Neuronal stem cell (in vitro differentiated cells): Measurements from ENCODE around the gene GSTCD.
A peak's percentile ranks its signal among the peaks of the same experiment; 100 is the strongest.

Source experiments
- DNase-seq: peaks from one replicate; pipeline ENCODE4 v3.0.0-alpha.2; 2013; ENCODE audit warnings: low spot score
- H2AFZ ChIP-seq: one replicate; pipeline ENCODE4 v1.6.1; 2013; ENCODE audit warnings: mild to moderate bottlenecking, low read length, inconsistent platforms
- H2AK5ac ChIP-seq: 2 replicates; pipeline ENCODE4 v1.6.1; 2013; ENCODE audit warnings: low read depth, mild to moderate bottlenecking, inconsistent platforms, low read length, moderate library complexity, mixed read lengths
- H2BK120ac ChIP-seq: 2 replicates; pipeline ENCODE4 v1.6.1; 2013; ENCODE audit warnings: low read depth, mild to moderate bottlenecking, inconsistent platforms, low read length, moderate library complexity, mixed read lengths
- H2BK12ac ChIP-seq: one replicate; pipeline ENCODE4 v1.6.1; 2013; ENCODE audit warnings: low read length, inconsistent platforms
- H2BK15ac ChIP-seq: 2 replicates; pipeline ENCODE4 v1.6.1; 2013; ENCODE audit warnings: mild to moderate bottlenecking, low read length, inconsistent platforms, mixed read lengths
- H2BK5ac ChIP-seq: one replicate; pipeline ENCODE4 v1.6.1; 2013; ENCODE audit warnings: inconsistent platforms, mild to moderate bottlenecking, low read length, moderate library complexity
- H3K14ac ChIP-seq: one replicate; pipeline ENCODE4 v1.6.1; 2013; ENCODE audit warnings: low read length, inconsistent platforms
- H3K18ac ChIP-seq: 2 replicates; pipeline ENCODE4 v1.6.1; 2013; ENCODE audit warnings: low read length, inconsistent platforms
- H3K23ac ChIP-seq: 2 replicates; pipeline ENCODE4 v1.6.1; 2013; ENCODE audit warnings: low read depth, mild to moderate bottlenecking, mixed read lengths, low read length, inconsistent platforms; ENCODE audit not compliant: poor library complexity
- H3K27ac ChIP-seq: replicated peaks from 3 replicates; pipeline ENCODE4 v1.5.1; 2013; ENCODE audit warnings: low read length, inconsistent platforms
- H3K27me3 ChIP-seq, 3 experiments: 2 replicates each; pipeline ENCODE4 v1.6.1; 2013; ENCODE audit warnings: low read length in 3 of 3, mild to moderate bottlenecking in 2 of 3, inconsistent platforms in 1 of 3, low read depth in 1 of 3, mixed read lengths in 1 of 3, moderate library complexity in 1 of 3; ENCODE audit not compliant: control insufficient read depth in 3 of 3, insufficient read depth in 3 of 3
- H3K36me3 ChIP-seq, 2 donors: replicated peaks in 1 of 2; 2 replicates each; pipeline ENCODE4 v1.6.1; 2013; ENCODE audit warnings: low read length in 2 of 2; ENCODE audit not compliant: control insufficient read depth in 2 of 2, insufficient read depth in 2 of 2
- H3K4ac ChIP-seq: 2 replicates; pipeline ENCODE4 v1.6.1; 2013; ENCODE audit warnings: inconsistent platforms, mild to moderate bottlenecking, low read length, moderate library complexity
- H3K4me1 ChIP-seq, 2 donors: 1 replicate in 1 of 2; 2 replicates in 1 of 2; pipeline ENCODE4 v1.6.1; 2013; ENCODE audit warnings: low read length in 2 of 2, low read depth in 1 of 2; ENCODE audit not compliant: control insufficient read depth in 2 of 2, insufficient read depth in 1 of 2
- H3K4me2 ChIP-seq: one replicate; pipeline ENCODE4 v1.6.1; 2013; ENCODE audit warnings: mild to moderate bottlenecking, low read length, inconsistent platforms; ENCODE audit not compliant: insufficient read depth, poor library complexity, severe bottlenecking
- H3K4me3 ChIP-seq, 2 donors: 2 replicates each; pipeline ENCODE4 v1.5.1; 2013; ENCODE audit warnings: low read length in 2 of 2, mild to moderate bottlenecking in 2 of 2, inconsistent platforms in 1 of 2, moderate library complexity in 1 of 2
- H3K79me1 ChIP-seq: one replicate; pipeline ENCODE4 v1.6.1; 2013; ENCODE audit warnings: low read depth, mild to moderate bottlenecking, inconsistent platforms, low read length, moderate library complexity
- H3K9ac ChIP-seq: one replicate; pipeline ENCODE4 v1.6.1; 2013; ENCODE audit warnings: mild to moderate bottlenecking, low read depth, low read length, inconsistent platforms; ENCODE audit not compliant: poor library complexity
- H3K9me3 ChIP-seq, 2 donors: replicated peaks in 1 of 2; 2 replicates each; pipeline versions ENCODE3 to v1.6.1; 2013; ENCODE audit warnings: low read length in 2 of 2, mild to moderate bottlenecking in 2 of 2, inconsistent platforms in 1 of 2, low read depth in 1 of 2, mixed read lengths in 1 of 2, moderate library complexity in 1 of 2; ENCODE audit not compliant: control insufficient read depth in 2 of 2, insufficient read depth in 1 of 2
- H4K8ac ChIP-seq: one replicate; pipeline ENCODE4 v1.6.1; 2013; ENCODE audit warnings: low read depth, mild to moderate bottlenecking, inconsistent platforms, low read length, moderate library complexity
- H4K91ac ChIP-seq: one replicate; pipeline ENCODE4 v1.6.1; 2013; ENCODE audit warnings: low read length, low read depth, mild to moderate bottlenecking, inconsistent platforms; ENCODE audit not compliant: poor library complexity
- WGBS, 2 donors: extraction: QIAGEN DNeasy Blood & Tissue Kit; methylation state at CpG; one replicate each; pipeline ENCODE4 v1.1.7; 2013; ENCODE audit warnings: missing lambda C conversion rate in 2 of 2, mixed read lengths in 1 of 2; ENCODE audit not compliant: insufficient read length in 2 of 2, insufficient replicate concordance in 1 of 2; ENCODE audit errors: extremely low coverage in 2 of 2; 5-methylcytosine and 5-hydroxymethylcytosine counted together

GSTCD gene

DNA sequence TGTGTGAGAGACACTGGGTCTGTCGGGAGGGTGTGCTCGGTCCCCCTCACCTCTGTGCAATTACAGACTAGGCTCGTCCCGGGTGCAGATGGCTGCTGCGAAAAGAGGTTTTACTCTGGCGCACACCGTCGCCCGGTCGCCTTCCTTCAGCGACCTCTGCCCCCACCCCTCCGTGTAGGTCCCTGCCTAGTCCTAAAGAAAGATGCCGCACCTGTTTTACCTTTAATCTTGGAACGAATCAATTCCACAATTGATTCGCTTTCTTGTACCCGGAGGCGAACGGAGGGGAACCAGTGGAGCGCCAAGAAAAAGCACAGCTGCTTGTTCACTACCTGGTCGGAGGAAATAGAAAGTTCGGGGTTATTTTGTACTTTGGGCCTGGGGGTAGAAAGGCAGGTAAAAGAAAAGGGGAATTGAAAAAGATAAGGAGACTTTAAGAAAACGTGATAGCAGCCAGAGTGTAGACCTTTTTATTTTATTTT is 187.9 kb downstream of the GSTCD start:
- Histone ChIP-seq H3K79me1 (no peaks in the 10 kb centered on the region), H4K8ac (no peak overlapping the region), H3K23ac (peak overlapping the region; percentile 66), H2BK120ac (no peak overlapping the region), H3K4ac (no peak overlapping the region), H2BK5ac (no peak overlapping the region), H2AFZ (peak overlapping the region; percentile 88), H3K18ac (peak overlapping the region; percentile 18), H4K91ac (no peak overlapping the region), H3K27me3 (peaks cover 15 to 97% (median 40%) of the 10 kb centered on the region in 3 experiments), H3K36me3 (no peaks in the 10 kb centered on the region), H3K9ac (peak overlapping the region; percentile 36), H3K27ac (no peak overlapping the region), H2AK5ac (no peak overlapping the region), H3K4me1 (peaks cover 2 to 4% of the 10 kb centered on the region in 2 donors), H3K9me3 (no peaks in the 10 kb centered on the region), H3K14ac (peak overlapping the region; percentile 64), H3K4me2 (peak overlapping the region; percentile 92), H2BK12ac (no peak overlapping the region), H3K4me3 (peak overlapping the region; percentile 1 to 80), H2BK15ac (no peak overlapping the region)
- DNase-seq: no peak
- no CpG with 5 or more reads among the region's 22 CpGs for WGBS, 2 donors
